ENCODE data around the gene IGSF23. TPM values are rescaled to one million over a fixed set of nuclear protein-coding genes. Genes with fewer than 3 reads are reported as not detected.
"Not testable (repeated sequence)": the region's sequence is repeated elsewhere in the genome, so short reads cannot be mapped to it uniquely, and the experiment has no call there.

IGSF23 gene
- total and polyA plus RNA-seq, 4 donors, result 0.18 to 8.4 TPM; not detected in 2

DNA sequence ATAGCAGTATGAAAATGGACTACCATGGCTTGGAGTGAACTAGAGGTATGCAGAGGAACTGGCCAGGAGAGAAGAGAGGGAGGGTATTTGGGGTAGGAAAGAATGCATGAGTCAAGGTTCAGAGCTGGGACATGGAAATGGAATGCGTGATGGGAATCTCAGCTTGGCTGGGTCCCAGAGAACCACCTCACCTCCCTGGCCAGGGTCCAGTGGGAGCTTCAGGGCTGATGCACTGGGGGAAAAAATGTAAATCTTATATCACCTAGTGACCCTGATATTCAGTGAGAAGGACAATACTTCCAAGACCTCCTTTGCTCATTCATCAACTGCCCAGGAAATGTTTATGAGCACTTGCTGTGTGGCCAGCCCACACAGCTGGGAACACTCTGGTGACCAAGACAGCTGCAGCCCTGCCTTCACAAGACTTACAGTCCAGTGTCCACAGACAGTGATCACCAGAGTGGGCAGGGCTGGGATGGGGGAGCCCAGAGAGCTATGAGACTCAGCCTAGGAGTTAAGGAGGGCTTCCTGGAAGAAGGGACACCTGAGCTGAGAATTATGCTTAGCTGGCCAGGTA is 12.8 kb downstream of the IGSF23 start:
- no peaks in the 10 kb centered on the region for H3K36me3 ChIP-seq (ENCODE audit: control insufficient read depth in 1 of 2, insufficient read depth in 2 of 2, low read length in 1 of 2)
- no peak overlapping the region for H3K4me3 ChIP-seq (ENCODE audit: low read length in 2 of 2)
- intact Hi-C loops (cut with DNase I), result no loop called here
- no peaks in the 10 kb centered on the region for H3K27me3 ChIP-seq (ENCODE audit: control insufficient read depth in 1 of 2, insufficient read depth in 2 of 2, low read length in 1 of 2)
- DNase-seq, result peak; percentile 54 to 79
- H3K27ac ChIP-seq (ENCODE audit: low read depth in 1 of 2, low read length in 2 of 2), result no peak overlapping the region
- no peaks in the 10 kb centered on the region for H3K9me3 ChIP-seq (ENCODE audit: control insufficient read depth, low read length)
- no peaks in the 10 kb centered on the region for H3K4me1 ChIP-seq (ENCODE audit: control insufficient read depth in 1 of 2, insufficient read depth in 2 of 2, low read length in 2 of 2)
- 6 to 7% methylated on average over 1 of the region's 1 CpG for WGBS, 2 donors
- ATAC-seq (ENCODE audit: low FRiP score), result no peak

DNA sequence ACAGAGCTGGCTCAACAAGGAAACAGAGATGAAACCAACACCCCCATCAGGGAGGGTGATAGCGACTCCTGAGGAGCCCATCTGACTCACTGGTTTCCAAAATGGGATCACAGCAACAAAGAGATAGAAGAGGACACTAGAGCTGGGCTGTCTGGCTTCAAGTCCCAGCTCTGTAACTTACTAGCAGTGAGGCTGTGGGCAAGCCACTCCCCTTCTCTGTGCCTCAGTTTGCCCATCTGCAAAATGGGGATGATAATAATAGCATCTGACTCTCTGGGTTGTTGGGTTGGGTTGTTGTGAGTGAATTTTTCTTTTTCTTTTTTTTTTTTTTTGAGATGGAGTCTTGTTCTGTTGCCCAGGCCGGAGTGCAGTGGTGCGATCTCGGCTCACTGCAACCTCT is 14.3 kb downstream of the IGSF23 start:
- Histone ChIP-seq H3K27me3 (ENCODE audit: control insufficient read depth in 1 of 2, insufficient read depth in 2 of 2, low read length in 1 of 2) (no peaks in the 10 kb centered on the region), H3K9me3 (ENCODE audit: control insufficient read depth, low read length) (no peaks in the 10 kb centered on the region), H3K27ac (ENCODE audit: low read depth in 1 of 2, low read length in 2 of 2) (no peak overlapping the region), H3K4me3 (ENCODE audit: low read length in 2 of 2) (no peak overlapping the region), H3K36me3 (ENCODE audit: control insufficient read depth in 1 of 2, insufficient read depth in 2 of 2, low read length in 1 of 2) (no peaks in the 10 kb centered on the region), H3K4me1 (ENCODE audit: control insufficient read depth in 1 of 2, insufficient read depth in 2 of 2, low read length in 2 of 2) (no peaks in the 10 kb centered on the region)
- WGBS, 2 donors, result 96% methylated on average over 4 of the region's 4 CpGs
- intact Hi-C loops (cut with DNase I), result no loop called here
- ATAC-seq (ENCODE audit: low FRiP score) (no peak), DNase-seq (no peak)

DNA sequence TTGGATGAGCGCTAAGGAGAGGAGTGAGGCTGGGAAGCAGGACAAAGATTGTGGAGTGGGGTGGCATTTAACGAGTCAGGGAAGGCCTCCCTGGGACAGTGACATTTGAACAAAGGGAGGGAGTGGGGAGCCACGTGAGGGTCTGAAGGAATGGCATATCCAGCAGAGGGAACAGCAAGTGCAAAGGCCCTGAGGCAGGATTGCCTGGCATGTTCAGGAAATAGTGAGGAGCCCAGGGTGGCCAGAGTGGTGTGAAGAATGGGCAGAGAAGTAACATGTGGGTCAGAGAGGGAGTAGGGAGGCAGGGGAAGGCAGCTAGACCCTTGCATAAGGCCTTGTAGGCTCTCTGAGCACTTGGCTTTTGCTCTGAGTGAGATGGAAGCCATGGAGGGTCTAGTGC is 15.4 kb downstream of the IGSF23 start:
- H3K27ac ChIP-seq (ENCODE audit: low read depth in 1 of 2, low read length in 2 of 2), result no peak overlapping the region
- no peaks in the 10 kb centered on the region for H3K4me1 ChIP-seq (ENCODE audit: control insufficient read depth in 1 of 2, insufficient read depth in 2 of 2, low read length in 2 of 2)
- 91 to 95% methylated on average over 3 of the region's 3 CpGs for WGBS, 2 donors
- DNase-seq (peak in 1 of 2 donors; percentile 7), ATAC-seq (ENCODE audit: low FRiP score) (no peak)
- H3K36me3 ChIP-seq (ENCODE audit: control insufficient read depth in 1 of 2, insufficient read depth in 2 of 2, low read length in 1 of 2), result no peaks in the 10 kb centered on the region
- H3K9me3 ChIP-seq (ENCODE audit: control insufficient read depth, low read length), result no peaks in the 10 kb centered on the region
- no peak overlapping the region for H3K4me3 ChIP-seq (ENCODE audit: low read length in 2 of 2)
- H3K27me3 ChIP-seq (ENCODE audit: control insufficient read depth in 1 of 2, insufficient read depth in 2 of 2, low read length in 1 of 2), result no peaks in the 10 kb centered on the region
- intact Hi-C loops (cut with DNase I), result no loop called here

DNA sequence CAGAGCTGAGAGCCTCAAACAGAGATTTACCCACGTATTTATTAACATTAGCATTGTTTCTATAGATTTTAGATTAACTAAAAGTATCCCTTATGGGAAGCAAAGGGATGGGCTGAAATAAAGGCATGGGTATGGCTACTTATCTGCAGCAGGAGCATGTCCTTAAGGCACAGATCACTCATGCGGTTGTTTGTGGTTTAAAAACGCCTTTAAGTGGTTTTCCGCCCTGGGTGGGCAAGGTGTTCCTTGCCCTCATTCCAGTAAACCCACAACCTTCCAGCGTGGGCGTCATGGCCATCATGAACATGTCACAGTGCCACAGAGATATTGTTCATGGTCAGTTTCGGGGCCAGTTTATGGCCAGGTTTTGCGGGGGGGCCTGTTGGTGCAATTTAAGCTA is 18.2 kb downstream of the IGSF23 start:
- not testable (repeated sequence) for H3K27ac ChIP-seq (ENCODE audit: low read depth in 1 of 2, low read length in 2 of 2)

DNA sequence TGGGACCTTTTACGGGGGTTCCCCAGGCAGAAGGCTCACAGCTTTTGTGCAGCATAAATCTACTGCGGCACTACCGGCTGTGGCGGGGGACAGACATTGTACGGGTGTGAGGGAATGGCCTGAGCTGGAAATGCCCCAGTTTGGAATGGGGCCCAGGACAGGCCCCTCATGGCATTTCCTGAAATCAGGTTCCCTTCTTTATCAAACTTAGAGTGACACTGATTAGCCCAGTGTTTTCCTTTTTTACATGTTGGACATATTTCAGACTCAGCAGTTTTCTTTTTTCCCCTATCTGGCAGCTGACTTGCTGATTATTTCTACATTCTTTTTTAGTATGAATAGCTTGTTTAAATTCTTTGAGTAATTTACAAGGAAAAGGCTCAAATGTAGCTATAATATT is 20.7 kb downstream of the IGSF23 start:
- H3K27me3 ChIP-seq (ENCODE audit: control insufficient read depth in 1 of 2, insufficient read depth in 2 of 2, low read length in 1 of 2); H3K36me3 ChIP-seq (ENCODE audit: control insufficient read depth in 1 of 2, insufficient read depth in 2 of 2, low read length in 1 of 2); H3K4me3 ChIP-seq (ENCODE audit: low read length in 2 of 2); DNase-seq; H3K4me1 ChIP-seq (ENCODE audit: control insufficient read depth in 1 of 2, insufficient read depth in 2 of 2, low read length in 2 of 2); intact Hi-C loops (cut with DNase I); H3K27ac ChIP-seq (ENCODE audit: low read depth in 1 of 2, low read length in 2 of 2); H3K9me3 ChIP-seq (ENCODE audit: control insufficient read depth, low read length); ATAC-seq (ENCODE audit: low FRiP score): not testable (repeated sequence)
- 1 to 3% methylated on average over 5 of the region's 5 CpGs for WGBS, 2 donors

More for the DNA sequence above, 18.2 kb downstream of the IGSF23 start:
- H3K4me1 ChIP-seq (ENCODE audit: control insufficient read depth in 1 of 2, insufficient read depth in 2 of 2, low read length in 2 of 2); H3K36me3 ChIP-seq (ENCODE audit: control insufficient read depth in 1 of 2, insufficient read depth in 2 of 2, low read length in 1 of 2); DNase-seq; H3K9me3 ChIP-seq (ENCODE audit: control insufficient read depth, low read length); H3K27me3 ChIP-seq (ENCODE audit: control insufficient read depth in 1 of 2, insufficient read depth in 2 of 2, low read length in 1 of 2); intact Hi-C loops (cut with DNase I); H3K4me3 ChIP-seq (ENCODE audit: low read length in 2 of 2); ATAC-seq (ENCODE audit: low FRiP score): not testable (repeated sequence)
- WGBS, 2 donors, result 92 to 95% methylated on average over 8 of the region's 8 CpGs

DNA sequence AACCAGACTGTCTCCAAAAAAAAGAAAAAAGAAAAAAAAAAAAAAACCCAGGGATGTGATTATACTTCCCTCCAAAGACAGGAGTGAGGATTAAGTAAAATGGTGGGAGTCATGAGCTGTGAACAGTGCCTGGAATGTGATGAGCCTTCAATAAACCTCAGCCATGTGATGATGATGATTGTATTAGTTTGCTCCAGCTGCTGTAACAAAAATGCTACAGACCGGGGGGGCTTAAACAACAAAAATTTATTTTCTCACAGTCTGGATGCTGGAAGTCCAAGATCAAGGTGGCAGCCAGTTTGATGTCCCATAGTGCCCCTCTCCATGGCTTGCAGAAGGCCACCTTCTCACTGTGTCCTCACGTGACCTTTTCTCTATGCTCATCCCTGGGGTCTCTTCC is 21.4 kb downstream of the IGSF23 start:
- Histone ChIP-seq H3K4me1 (ENCODE audit: control insufficient read depth in 1 of 2, insufficient read depth in 2 of 2, low read length in 2 of 2) (no peaks in the 10 kb centered on the region), H3K9me3 (ENCODE audit: control insufficient read depth, low read length) (no peaks in the 10 kb centered on the region), H3K27me3 (ENCODE audit: control insufficient read depth in 1 of 2, insufficient read depth in 2 of 2, low read length in 1 of 2) (no peaks in the 10 kb centered on the region), H3K36me3 (ENCODE audit: control insufficient read depth in 1 of 2, insufficient read depth in 2 of 2, low read length in 1 of 2) (no peaks in the 10 kb centered on the region), H3K4me3 (ENCODE audit: low read length in 2 of 2) (no peak overlapping the region), H3K27ac (ENCODE audit: low read depth in 1 of 2, low read length in 2 of 2) (no peak overlapping the region)
- ATAC-seq (ENCODE audit: low FRiP score), result no peak
- DNase-seq, result no peak
- intact Hi-C loops (cut with DNase I), result no loop called here
- WGBS, 2 donors, result 99 to 100% methylated on average over 2 of the region's 2 CpGs

DNA sequence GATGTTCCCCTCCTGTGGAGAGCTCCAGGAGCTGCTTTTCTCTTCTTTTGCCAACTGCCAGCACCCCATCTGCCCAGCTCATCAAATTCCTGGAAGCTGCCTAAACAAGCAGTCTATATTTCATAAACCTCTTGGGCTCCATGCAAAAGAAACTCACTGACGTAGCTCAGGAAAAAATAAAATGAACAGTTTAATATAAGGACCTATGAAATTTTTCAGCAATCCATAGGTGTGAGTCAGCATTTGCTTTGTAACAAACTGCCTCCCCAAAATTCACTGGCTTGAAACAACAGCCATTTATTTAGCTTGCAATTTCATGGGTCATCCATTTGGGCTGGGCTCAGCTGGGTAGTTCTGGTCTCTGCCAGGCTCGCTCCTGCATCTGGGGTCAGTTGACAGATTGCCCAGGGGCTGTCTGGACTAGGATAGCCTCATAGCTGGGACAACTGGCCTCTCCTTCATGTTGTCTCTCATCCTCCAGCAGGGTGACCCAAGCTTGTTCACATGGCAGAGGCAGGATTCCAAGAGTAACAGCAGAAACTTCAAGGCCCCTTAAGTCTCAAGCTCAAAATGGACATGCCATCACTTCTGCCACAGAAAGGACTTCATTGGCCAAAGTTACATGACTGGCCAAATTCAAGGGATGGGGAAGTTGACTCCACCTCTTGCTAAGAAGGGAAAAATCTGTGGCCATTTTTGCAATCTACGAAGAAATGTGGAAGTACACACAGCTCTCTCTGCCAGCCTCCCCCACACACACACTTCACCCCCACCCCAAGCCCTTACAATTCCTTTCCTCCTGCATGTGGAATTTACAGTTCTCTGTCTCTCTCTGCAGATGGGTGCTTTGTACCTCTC is 22.4 kb downstream of the IGSF23 start:
- 28 to 53% methylated on average over 3 of the region's 3 CpGs for WGBS, 2 donors
- no peaks in the 10 kb centered on the region for H3K36me3 ChIP-seq (ENCODE audit: control insufficient read depth in 1 of 2, insufficient read depth in 2 of 2, low read length in 1 of 2)
- no peak overlapping the region for H3K4me3 ChIP-seq (ENCODE audit: low read length in 2 of 2)
- no peaks in the 10 kb centered on the region for H3K9me3 ChIP-seq (ENCODE audit: control insufficient read depth, low read length)
- no peak overlapping the region for H3K27ac ChIP-seq (ENCODE audit: low read depth in 1 of 2, low read length in 2 of 2)
- intact Hi-C loops (cut with DNase I), result no loop called here
- DNase-seq, result no peak
- no peak for ATAC-seq (ENCODE audit: low FRiP score)
- no peaks in the 10 kb centered on the region for H3K27me3 ChIP-seq (ENCODE audit: control insufficient read depth in 1 of 2, insufficient read depth in 2 of 2, low read length in 1 of 2)
- no peaks in the 10 kb centered on the region for H3K4me1 ChIP-seq (ENCODE audit: control insufficient read depth in 1 of 2, insufficient read depth in 2 of 2, low read length in 2 of 2)

DNA sequence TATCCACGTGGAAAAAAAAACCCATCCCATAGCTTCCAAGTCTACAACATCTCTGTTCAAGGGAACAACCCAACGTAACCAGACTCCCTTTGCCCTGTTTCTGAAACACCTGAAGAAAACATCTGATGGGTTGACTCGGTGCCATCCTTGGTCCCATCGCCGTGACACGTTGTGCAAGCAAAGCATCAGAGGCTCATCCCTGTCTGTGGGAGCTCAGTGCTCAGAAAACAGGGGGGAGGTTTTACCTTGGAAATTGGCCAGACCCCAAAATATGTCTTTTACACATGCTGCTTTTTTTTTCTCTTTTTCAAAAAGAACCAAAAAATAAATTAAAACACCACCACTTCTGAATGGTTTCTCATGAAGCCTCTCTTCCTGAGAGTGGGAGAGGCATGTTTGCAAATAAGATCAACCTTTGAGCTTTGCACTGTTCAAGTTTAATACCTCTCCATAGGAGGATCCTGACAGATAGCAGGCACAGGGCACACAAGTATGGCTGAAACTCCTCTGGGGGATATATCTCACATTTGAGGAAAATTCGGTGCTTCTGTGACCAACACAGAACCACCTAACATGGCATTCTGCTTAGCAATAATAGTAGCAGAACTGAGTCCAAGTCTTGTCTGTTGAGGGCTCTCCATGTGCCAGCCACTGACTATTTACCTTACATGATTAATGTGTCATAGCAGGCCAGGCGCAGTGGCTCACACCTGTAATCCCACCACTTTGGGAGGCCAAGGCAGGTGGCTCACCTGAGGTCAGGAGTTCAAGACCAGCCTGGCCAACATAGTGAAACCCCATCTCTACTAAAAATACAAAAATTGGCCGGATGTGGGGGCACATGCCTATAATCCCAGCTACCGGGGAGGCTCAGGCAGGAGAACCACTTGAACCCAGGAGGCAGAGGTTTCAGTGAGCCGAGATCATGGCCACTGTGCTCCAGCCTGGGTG is 23.4 kb downstream of the IGSF23 start:
- H3K27ac ChIP-seq (ENCODE audit: low read depth in 1 of 2, low read length in 2 of 2), result no peak overlapping the region
- DNase-seq (no peak), ATAC-seq (ENCODE audit: low FRiP score) (no peak)
- H3K36me3 ChIP-seq (ENCODE audit: control insufficient read depth in 1 of 2, insufficient read depth in 2 of 2, low read length in 1 of 2), result no peaks in the 10 kb centered on the region
- 79 to 82% methylated on average over 11 of the region's 11 CpGs for WGBS, 2 donors
- no peaks in the 10 kb centered on the region for H3K9me3 ChIP-seq (ENCODE audit: control insufficient read depth, low read length)
- intact Hi-C loops (cut with DNase I), result no loop called here
- no peaks in the 10 kb centered on the region for H3K4me1 ChIP-seq (ENCODE audit: control insufficient read depth in 1 of 2, insufficient read depth in 2 of 2, low read length in 2 of 2)
- no peak overlapping the region for H3K4me3 ChIP-seq (ENCODE audit: low read length in 2 of 2)
- no peaks in the 10 kb centered on the region for H3K27me3 ChIP-seq (ENCODE audit: control insufficient read depth in 1 of 2, insufficient read depth in 2 of 2, low read length in 1 of 2)

Measured in aorta (tissue), 5 donors.